Measurements from ENCODE around the gene CATSPERE.

Gene CATSPERE

GRCh38 chr1:244626709-244627108, 165.6 kb downstream of the CATSPERE start:
- no peak for DNase-seq (ENCODE audit: low read depth, low spot score)

GRCh38 chr1:244628789-244629188, 167.7 kb downstream of the CATSPERE start:
- DNase-seq (ENCODE audit: low read depth, low spot score): no peak

- DNase-seq (ENCODE audit: low read depth, low spot score): no peak
Observed at GRCh38 chr1:244633140-244633539, 172.1 kb downstream of the CATSPERE start.

- DNase-seq (ENCODE audit: low read depth, low spot score): no peak
Observed at GRCh38 chr1:244634546-244634945, 173.5 kb downstream of the CATSPERE start.

GRCh38 chr1:244636488-244637259, 175.6 kb downstream of the CATSPERE start:
- DNase-seq (ENCODE audit: low read depth, low spot score): no peak

- no peak for DNase-seq (ENCODE audit: low read depth, low spot score)
Observed at GRCh38 chr1:244639561-244639960, 178.5 kb downstream of the CATSPERE start.

- no peak for DNase-seq (ENCODE audit: low read depth, low spot score)
Observed at GRCh38 chr1:244640917-244641316, 179.8 kb downstream of the CATSPERE start.

- DNase-seq (ENCODE audit: low read depth, low spot score): no peak
Observed at GRCh38 chr1:244642526-244642925, 181.5 kb downstream of the CATSPERE start.

- DNase-seq (ENCODE audit: low read depth, low spot score): no peak
Observed at GRCh38 chr1:244642988-244643387, 181.9 kb downstream of the CATSPERE start.

GRCh38 chr1:244645414-244645813, 184.3 kb downstream of the CATSPERE start:
- no peak for DNase-seq (ENCODE audit: low read depth, low spot score)

- DNase-seq (ENCODE audit: low read depth, low spot score): no peak
Observed at GRCh38 chr1:244645890-244646289, 184.8 kb downstream of the CATSPERE start.

- DNase-seq (ENCODE audit: low read depth, low spot score): no peak
Observed at GRCh38 chr1:244647819-244648218, 186.7 kb downstream of the CATSPERE start.

- DNase-seq (ENCODE audit: low read depth, low spot score): no peak
Observed at GRCh38 chr1:244651956-244652622, 191.0 kb downstream of the CATSPERE start.

GRCh38 chr1:244652623-244653438, 191.8 kb downstream of the CATSPERE start, which contains the start of gene DESI2:
TSS of gene DESI2 (plus strand) at chr1:244653126. CDS start at chr1:244653314, 188 bp downstream.
- DNase-seq (ENCODE audit: low read depth, low spot score): peak; percentile 96

GRCh38 chr1:244653439-244654107, 192.5 kb downstream of the CATSPERE start:
- no peak for DNase-seq (ENCODE audit: low read depth, low spot score)

- no peak for DNase-seq (ENCODE audit: low read depth, low spot score)
Observed at GRCh38 chr1:244654108-244655038, 193.3 kb downstream of the CATSPERE start.

GRCh38 chr1:244655186-244655585, 194.1 kb downstream of the CATSPERE start:
- DNase-seq (ENCODE audit: low read depth, low spot score): no peak

- DNase-seq (ENCODE audit: low read depth, low spot score): no peak
Observed at GRCh38 chr1:244657421-244657820, 196.3 kb downstream of the CATSPERE start.

GRCh38 chr1:244659694-244660093, 198.6 kb downstream of the CATSPERE start:
- DNase-seq (ENCODE audit: low read depth, low spot score): no peak

- no peak for DNase-seq (ENCODE audit: low read depth, low spot score)
Observed at GRCh38 chr1:244660595-244660994, 199.5 kb downstream of the CATSPERE start.

All from activated naive CD8-positive, alpha-beta T cell treated with anti-CD3 and anti-CD28 coated beads, Interleukin-2, amount 50 U/mL, for 16 hours (primary cell).